ENCODE data around the gene CHRNB4.
"Not testable (repeated sequence)": the region's sequence is repeated elsewhere in the genome, so short reads cannot be mapped to it uniquely, and the experiment has no call there.

Gene CHRNB4

GRCh38 chr15:78641102-78641748 is at the start of gene CHRNB4:
CHRNB4 (minus strand) TSS chr15:78641210; CDS start chr15:78641133, 77 bp downstream.
- DNase-seq (ENCODE audit: low read depth, low spot score) = no peak

- DNase-seq (ENCODE audit: low read depth, low spot score) = no peak
Observed at GRCh38 chr15:78689626-78690025, 48.6 kb upstream of the CHRNB4 start.

DNA sequence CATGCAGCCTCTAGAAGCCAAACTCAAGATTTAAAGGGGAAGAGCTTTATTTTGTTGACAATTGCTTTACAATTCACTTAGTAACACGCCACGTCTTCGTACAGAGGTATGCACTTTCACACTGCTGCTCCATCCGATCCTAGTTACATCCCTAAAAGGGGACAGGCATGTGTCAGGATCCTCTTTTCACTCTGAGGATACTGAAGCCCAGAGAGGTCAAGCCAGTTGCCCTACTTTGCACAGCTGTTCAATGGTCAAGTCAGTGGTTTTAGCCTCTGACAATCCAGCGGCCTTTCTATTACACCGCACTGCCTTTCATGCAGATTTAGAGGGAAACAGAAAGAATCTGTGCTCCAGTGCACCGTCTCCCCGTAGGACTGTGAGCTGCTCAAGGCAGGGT is 44.9 kb upstream of the CHRNB4 start:
- DNase-seq (ENCODE audit: low read depth, low spot score) = no peak

GRCh38 chr15:78685159-78685921 is 44.3 kb upstream of the CHRNB4 start:
- DNase-seq (ENCODE audit: low read depth, low spot score) = no peak

GRCh38 chr15:78684657-78685056 is 43.6 kb upstream of the CHRNB4 start:
- DNase-seq (ENCODE audit: low read depth, low spot score) = no peak

DNA sequence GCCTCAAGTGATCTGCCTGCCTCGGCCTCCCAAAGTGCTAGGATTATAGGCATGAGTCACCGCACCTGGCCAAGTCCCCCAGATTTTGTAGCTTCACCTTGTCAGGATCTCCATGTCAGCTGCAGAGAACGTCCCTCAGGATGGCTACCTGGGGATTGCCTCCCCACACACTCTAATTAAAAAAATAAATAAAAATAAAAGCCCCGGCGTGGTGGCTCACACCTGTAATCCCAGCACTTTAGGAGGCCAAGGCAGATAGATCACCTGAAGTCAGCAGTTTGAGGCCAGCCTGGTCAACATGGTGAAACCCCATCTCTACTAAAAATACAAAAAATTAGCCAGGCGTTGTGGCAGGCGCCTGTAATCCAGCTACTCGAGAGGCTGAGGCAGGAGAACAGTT is 42.6 kb upstream of the CHRNB4 start:
- not testable (repeated sequence) for DNase-seq (ENCODE audit: low read depth, low spot score)

- DNase-seq (ENCODE audit: low read depth, low spot score) = no peak
Observed at GRCh38 chr15:78682693-78683410, 41.8 kb upstream of the CHRNB4 start.

- no peak for DNase-seq (ENCODE audit: low read depth, low spot score)
Observed at GRCh38 chr15:78682004-78682651, 41.1 kb upstream of the CHRNB4 start.

DNA sequence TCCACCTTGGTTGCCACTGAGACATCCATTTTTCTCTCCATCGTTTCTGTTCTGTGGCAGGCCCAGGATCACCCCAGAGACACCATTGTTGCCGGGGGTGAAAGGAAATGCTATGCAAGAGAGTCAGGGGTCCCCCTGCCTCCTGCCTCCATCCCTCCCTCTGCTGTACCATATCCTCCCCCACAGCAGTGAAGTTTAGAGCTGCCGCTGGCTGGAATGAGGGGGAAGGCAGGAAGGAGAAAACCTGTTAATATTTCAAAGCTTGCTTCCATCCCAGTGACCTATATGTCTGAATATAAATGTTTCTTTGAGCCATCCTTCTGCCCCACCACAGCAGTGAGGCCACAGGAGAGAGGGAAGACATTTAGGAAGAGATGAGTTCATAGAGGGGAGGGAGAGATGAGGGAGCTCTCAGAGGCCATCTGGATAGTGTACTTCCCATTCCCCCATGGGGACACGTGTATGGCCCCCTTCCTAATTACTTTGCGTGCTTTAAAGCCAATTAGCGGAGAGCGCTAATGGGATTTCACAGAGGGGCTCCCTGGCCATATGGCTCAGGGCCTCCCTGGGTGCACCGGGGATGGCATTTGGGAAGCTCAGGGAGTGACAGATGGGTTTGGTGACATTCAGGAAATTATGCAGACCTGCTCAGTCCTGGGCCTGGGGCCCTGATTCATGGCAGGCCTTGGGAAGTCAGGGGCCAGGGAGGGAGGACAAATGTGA is 40.4 kb upstream of the CHRNB4 start:
- DNase-seq (ENCODE audit: low read depth, low spot score) = no peak

DNA sequence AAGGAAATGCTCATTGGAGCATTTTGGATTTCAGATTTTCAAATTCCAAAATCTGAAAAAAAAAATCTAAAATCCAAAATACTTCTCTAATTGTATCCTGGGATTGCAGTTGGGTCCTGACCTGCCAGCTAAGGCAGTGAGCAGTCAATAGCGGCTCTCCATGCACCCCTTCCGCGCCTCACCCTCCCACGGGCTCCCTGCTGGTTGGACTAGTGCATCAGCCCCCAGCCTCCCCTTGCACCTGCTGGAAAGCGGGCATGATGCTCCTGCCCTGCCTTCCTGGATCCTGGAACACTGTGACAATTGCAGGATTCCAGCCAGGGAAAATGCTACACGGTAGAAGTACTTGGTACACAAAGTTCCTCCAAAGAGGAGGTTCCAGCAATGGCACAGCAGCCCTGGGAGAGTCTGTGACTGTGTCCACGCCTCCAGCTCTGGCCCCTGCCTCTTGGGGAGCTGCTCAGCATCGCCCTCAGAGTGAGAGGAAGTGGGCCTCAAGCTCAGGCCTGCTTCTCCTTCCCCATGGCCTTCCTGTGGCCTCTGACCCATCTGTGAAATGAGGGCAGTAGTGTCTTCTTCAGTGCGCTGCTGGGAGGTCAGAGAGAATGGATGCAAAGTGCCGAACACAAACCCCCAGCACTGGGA is 39.5 kb upstream of the CHRNB4 start:
- no peak for DNase-seq (ENCODE audit: low read depth, low spot score)

GRCh38 chr15:78679089-78679511 is 38.1 kb upstream of the CHRNB4 start:
- DNase-seq (ENCODE audit: low read depth, low spot score) = no peak

GRCh38 chr15:78676424-78677110 is 35.6 kb upstream of the CHRNB4 start:
- no peak for DNase-seq (ENCODE audit: low read depth, low spot score)

GRCh38 chr15:78675617-78676360 is 34.8 kb upstream of the CHRNB4 start:
- no peak for DNase-seq (ENCODE audit: low read depth, low spot score)

- DNase-seq (ENCODE audit: low read depth, low spot score) = no peak
Observed at GRCh38 chr15:78675206-78675605, 34.2 kb upstream of the CHRNB4 start.

GRCh38 chr15:78673917-78674444 is 33.0 kb upstream of the CHRNB4 start:
- no peak for DNase-seq (ENCODE audit: low read depth, low spot score)

- DNase-seq (ENCODE audit: low read depth, low spot score) = peak; percentile 2
Observed at GRCh38 chr15:78673476-78673875, 32.5 kb upstream of the CHRNB4 start.

DNA sequence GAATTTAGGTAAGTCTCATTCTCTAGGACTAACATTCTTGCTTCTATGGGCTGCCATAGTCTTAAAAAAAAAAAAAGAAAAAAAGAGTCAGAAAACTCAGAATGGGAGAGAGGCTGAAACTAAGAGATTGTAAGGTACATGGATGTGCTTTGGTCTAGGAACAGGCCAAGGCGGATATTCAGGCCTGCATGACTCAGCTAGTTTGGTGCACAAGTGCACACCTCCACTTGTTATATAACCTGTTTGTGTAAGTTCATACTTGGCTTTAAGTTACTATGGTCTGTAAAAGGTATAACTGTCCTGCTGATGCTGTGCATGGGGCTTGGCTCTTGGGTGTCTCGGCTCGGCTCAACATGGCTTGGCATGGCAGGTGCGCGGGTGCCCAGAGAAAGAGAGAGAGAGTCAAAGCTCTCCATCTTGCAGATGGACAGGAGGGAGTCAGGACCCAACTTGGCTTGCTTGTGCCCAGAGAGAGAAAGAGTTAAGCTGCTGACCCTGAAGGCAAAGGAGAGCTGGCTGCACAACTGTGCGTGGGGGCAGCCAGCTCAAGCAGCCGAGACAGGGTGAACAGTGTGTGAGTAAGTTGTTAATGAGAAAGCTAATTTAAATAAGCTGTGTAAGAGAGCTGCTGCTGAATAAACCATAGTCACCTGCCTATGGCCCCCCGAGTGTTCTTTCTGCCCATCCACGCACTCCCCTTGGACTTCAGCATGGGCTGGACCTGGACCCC is 31.4 kb upstream of the CHRNB4 start:
- DNase-seq (ENCODE audit: low read depth, low spot score) = no peak

DNA sequence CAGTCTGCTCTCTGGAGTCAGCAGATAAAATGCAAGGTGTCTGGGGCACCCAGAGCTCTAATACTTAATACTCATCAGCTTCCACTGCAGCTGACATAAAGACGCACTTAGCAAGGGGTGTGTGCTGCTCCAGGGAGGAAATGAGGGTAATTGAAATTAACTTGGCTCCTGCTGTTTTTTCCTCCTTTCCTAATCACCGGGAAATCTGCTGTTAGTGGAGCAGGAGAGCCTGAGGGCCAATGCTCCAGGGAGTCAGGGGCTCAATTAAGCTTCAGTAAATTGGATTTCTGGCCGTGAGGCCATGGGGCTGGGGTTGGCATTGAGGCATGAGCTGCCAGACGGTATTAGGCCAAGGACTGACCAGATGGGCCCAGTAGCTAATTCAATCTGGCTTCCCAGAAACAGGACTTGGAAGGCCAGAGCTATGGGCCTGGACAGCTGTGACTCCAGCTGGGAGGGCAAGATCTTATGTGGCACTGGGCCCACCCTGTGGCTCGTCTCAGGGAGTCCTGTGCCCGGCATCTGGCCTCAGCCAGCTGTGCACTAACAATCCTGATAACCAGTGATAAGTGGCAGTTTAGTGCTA is 30.7 kb upstream of the CHRNB4 start:
- no peak for DNase-seq (ENCODE audit: low read depth, low spot score)
